Activated CD8-positive, alpha-beta T cell treated with anti-CD3 and anti-CD28 coated beads for 36 hours (primary cell): ENCODE results near the gene RPS14. TPM values are rescaled to one million over a fixed set of nuclear protein-coding genes. Genes with fewer than 3 reads are reported as not detected.
A peak's percentile ranks its signal among the peaks of the same experiment; 100 is the strongest.

Source experiments
- ATAC-seq: fragments of 200-7000 bp; cut with Tn5 transposase; one replicate; pipeline ENCODE4 v1.10.0; 2021; ENCODE audit warnings: mild to moderate bottlenecking, moderate library complexity
- CTCF ChIA-PET: fragments of 350-600 bp; sonication (Branson Sonifier 250); formaldehyde crosslinking; loops from one replicate; lab custom pipeline; 2021; ENCODE audit warnings: antibody characterized with exemption; lab: Charles Lee
- POLR2A ChIA-PET: fragments of 350-600 bp; sonication (Branson Sonifier 250); formaldehyde crosslinking; loops from one replicate; lab custom pipeline; 2021; ENCODE audit warnings: antibody characterized with exemption; lab: Charles Lee
- DNase-seq: peaks from one replicate; pipeline ENCODE4 v3.0.0-alpha.2; 2020
- H3K27ac Mint-ChIP-seq: one replicate; pipeline ENCODE4 v1.8.0; 2021; ENCODE audit warnings: mild to moderate bottlenecking, mixed read lengths
- H3K27me3 Mint-ChIP-seq: one replicate; pipeline ENCODE4 v1.8.0; 2021; ENCODE audit warnings: mixed read lengths
- H3K36me3 Mint-ChIP-seq: one replicate; pipeline ENCODE4 v1.8.0; 2021; ENCODE audit warnings: low read depth, mixed read lengths
- H3K4me1 Mint-ChIP-seq: one replicate; pipeline ENCODE4 v1.8.0; 2021; ENCODE audit warnings: low read depth, mixed read lengths
- H3K4me3 Mint-ChIP-seq: one replicate; pipeline ENCODE4 v1.8.0; 2021; ENCODE audit warnings: mild to moderate bottlenecking, moderate library complexity, mixed read lengths
- H3K9me3 Mint-ChIP-seq: one replicate; pipeline ENCODE4 v1.8.0; 2021; ENCODE audit warnings: mixed read lengths
- intact Hi-C: fragments of 100-400 bp; cut with micrococcal nuclease; formaldehyde crosslinking; loops from one replicate; pipeline ENCODE4 v1.10.0; 2022
- total RNA-seq, 2 experiments: library from RNA; stranded (reverse); gene quantifications; one replicate each; pipeline ENCODE4 v1.2.3, GENCODE V29; 2021
- TF ChIP-seq, protein P1 (sequence below): fragments of 200-600 bp; IDR thresholded peaks from one replicate; pipeline ENCODE4 v1.8.0; 2022; ENCODE audit warnings: antibody characterized with exemption, mild to moderate bottlenecking

The RPS14 gene
- total RNA-seq, 2 experiments from 2014 or later, result 3,542 to 3,651 TPM

DNA sequence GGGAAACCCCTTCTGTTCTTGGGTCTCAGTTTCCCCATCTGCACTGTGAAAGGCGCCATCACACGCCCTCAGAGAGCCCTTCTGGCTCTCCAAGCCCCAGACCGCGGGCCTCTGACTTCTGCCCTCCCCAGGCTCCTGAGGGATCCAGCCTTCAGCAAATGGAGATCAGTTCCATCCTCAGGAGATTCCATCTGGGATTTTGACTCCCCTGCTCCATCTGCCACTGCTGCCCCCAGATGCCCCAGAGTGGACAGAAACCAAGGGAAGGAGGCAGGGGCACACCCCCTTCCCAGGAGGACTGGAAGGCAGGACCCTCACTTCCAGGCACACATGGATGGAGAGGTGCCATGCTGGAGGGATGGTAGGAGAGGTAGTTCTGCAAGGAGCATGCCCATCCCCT is 18.7 kb upstream of the RPS14 start:
- DNase-seq (no peak), ATAC-seq (no peak)
- ChIA-PET CTCF (interaction anchor here (1.0 kb wide), 1 partner anchor 9 kb away, joined by 3 read pairs; no protein-coding TSS in a partner anchor), POLR2A (no interaction called here)
- no peak overlapping the region for H3K4me3 Mint-ChIP-seq
- H3K4me1 Mint-ChIP-seq, result no peaks in the 10 kb centered on the region
- no peaks in the 10 kb centered on the region for H3K27me3 Mint-ChIP-seq
- no peak overlapping the region for H3K27ac Mint-ChIP-seq
- H3K9me3 Mint-ChIP-seq, result no peaks in the 10 kb centered on the region
- TF ChIP-seq, protein P1, sequence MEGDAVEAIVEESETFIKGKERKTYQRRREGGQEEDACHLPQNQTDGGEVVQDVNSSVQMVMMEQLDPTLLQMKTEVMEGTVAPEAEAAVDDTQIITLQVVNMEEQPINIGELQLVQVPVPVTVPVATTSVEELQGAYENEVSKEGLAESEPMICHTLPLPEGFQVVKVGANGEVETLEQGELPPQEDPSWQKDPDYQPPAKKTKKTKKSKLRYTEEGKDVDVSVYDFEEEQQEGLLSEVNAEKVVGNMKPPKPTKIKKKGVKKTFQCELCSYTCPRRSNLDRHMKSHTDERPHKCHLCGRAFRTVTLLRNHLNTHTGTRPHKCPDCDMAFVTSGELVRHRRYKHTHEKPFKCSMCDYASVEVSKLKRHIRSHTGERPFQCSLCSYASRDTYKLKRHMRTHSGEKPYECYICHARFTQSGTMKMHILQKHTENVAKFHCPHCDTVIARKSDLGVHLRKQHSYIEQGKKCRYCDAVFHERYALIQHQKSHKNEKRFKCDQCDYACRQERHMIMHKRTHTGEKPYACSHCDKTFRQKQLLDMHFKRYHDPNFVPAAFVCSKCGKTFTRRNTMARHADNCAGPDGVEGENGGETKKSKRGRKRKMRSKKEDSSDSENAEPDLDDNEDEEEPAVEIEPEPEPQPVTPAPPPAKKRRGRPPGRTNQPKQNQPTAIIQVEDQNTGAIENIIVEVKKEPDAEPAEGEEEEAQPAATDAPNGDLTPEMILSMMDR, result no peak
- no peaks in the 10 kb centered on the region for H3K36me3 Mint-ChIP-seq
- intact Hi-C loops, result no loop called here

DNA sequence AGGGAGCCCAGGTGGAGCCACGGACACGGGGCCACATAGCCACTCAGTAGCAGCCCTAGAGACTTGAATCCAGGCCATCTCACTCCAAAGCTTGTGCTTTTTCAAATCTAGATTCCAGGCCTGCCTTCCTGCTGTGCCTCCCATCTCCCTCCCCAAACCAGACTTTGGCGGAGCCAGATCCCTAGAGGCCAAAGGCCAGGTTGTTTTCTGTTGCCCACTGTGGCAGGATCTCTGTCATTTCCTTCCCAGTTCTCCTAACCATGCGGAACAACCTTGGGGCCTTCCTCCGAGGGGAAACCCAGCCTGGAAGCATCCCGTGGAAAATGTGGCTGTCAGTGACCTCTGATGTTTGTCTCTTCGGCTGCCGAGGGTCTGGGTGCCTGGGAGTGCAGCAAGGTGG is 16.4 kb upstream of the RPS14 start:
- no peak overlapping the region for H3K4me3 Mint-ChIP-seq
- peaks cover 5% of the 10 kb centered on the region for H3K4me1 Mint-ChIP-seq
- TF ChIP-seq, protein P1, result no peak
- H3K9me3 Mint-ChIP-seq, result no peaks in the 10 kb centered on the region
- intact Hi-C loops, result no loop called here
- H3K36me3 Mint-ChIP-seq, result no peaks in the 10 kb centered on the region
- ChIA-PET POLR2A (no interaction called here), CTCF (no interaction called here)
- H3K27ac Mint-ChIP-seq, result no peak overlapping the region
- DNase-seq, result no peak
- H3K27me3 Mint-ChIP-seq, result no peaks in the 10 kb centered on the region
- no peak for ATAC-seq

DNA sequence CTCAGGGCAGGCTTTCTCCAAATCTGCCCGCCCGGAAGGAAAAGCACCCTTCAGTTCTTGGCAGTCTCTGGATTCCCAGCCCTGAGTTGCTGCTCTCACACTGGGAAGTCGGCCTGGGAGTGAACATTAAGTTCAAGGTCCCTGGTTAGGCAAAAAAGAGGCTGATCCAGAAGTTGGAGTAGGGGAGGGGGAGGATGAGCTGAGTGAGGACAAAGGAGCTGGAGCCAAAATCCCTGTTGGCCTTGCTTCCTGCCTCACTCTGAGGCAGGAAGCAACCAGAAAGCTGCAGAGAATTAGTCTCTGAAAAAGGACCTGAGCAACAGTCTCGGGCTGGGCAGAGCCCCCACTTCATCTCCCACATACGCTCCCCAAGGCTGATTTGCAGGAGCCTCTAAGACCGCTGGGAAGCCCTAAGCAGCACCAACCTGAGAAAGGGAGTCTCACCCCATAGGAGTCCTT is 15.0 kb upstream of the RPS14 start:
- H3K9me3 Mint-ChIP-seq, result no peaks in the 10 kb centered on the region
- TF ChIP-seq, protein P1, result no peak
- peaks cover 11% of the 10 kb centered on the region for H3K4me1 Mint-ChIP-seq
- no peak overlapping the region for H3K27ac Mint-ChIP-seq
- intact Hi-C loops, result loop anchor here (5.0 kb wide), 1 partner anchor 78 kb away; no protein-coding TSS in a partner anchor
- no peak overlapping the region for H3K4me3 Mint-ChIP-seq
- POLR2A ChIA-PET, result interaction anchor here (0.8 kb wide), 1 partner anchor 15 kb away, joined by 3 read pairs; no protein-coding TSS in a partner anchor
- H3K27me3 Mint-ChIP-seq, result no peaks in the 10 kb centered on the region
- ATAC-seq (no peak), DNase-seq (no peak)
- no peaks in the 10 kb centered on the region for H3K36me3 Mint-ChIP-seq
- CTCF ChIA-PET, result interaction anchor here (1.0 kb wide), 1 partner anchor 96 kb away, joined by 3 read pairs; no protein-coding TSS in a partner anchor

DNA sequence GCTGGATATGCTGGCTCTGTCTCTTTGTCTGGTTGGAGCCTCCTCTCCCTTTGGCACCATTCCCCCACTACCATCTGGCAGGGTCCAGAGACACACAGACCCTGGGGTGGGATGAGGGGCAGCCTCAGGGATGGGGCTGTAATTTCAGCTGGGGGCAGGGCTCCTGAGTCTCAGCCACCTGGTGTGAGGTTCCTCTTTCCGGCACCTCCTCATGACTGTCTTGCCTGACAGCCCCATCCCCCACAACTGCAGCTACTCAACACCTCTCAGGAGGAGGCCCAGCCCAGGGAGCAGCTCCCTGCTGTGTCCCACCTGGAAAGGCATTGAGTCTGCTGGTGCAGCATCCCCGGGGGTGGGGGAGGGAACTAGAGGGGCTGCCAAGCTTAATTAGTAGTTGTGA is 11.7 kb upstream of the RPS14 start:
- intact Hi-C loops, result loop anchor here (5.0 kb wide), 1 partner anchor 81 kb away; no protein-coding TSS in a partner anchor
- peak; percentile 15 for ATAC-seq
- no peak overlapping the region for H3K27ac Mint-ChIP-seq
- H3K4me1 Mint-ChIP-seq, result peaks cover 34% of the 10 kb centered on the region
- ChIA-PET CTCF (interaction anchor here (0.7 to 4.1 kb wide), 5 partner anchors 10 to 193 kb away, joined by 3 to 22 read pairs (median 3); partner anchors contain the start of gene RPS14), POLR2A (interaction anchor here (0.6 to 1.6 kb wide), 5 partner anchors 12 to 53 kb away, joined by 3 to 5 read pairs (median 3); partner anchors contain the start of gene RPS14)
- no peaks in the 10 kb centered on the region for H3K27me3 Mint-ChIP-seq
- no peaks in the 10 kb centered on the region for H3K9me3 Mint-ChIP-seq
- peak; percentile 42 for DNase-seq
- no peak overlapping the region for H3K4me3 Mint-ChIP-seq
- H3K36me3 Mint-ChIP-seq, result no peaks in the 10 kb centered on the region
- TF ChIP-seq, protein P1, result no peak

DNA sequence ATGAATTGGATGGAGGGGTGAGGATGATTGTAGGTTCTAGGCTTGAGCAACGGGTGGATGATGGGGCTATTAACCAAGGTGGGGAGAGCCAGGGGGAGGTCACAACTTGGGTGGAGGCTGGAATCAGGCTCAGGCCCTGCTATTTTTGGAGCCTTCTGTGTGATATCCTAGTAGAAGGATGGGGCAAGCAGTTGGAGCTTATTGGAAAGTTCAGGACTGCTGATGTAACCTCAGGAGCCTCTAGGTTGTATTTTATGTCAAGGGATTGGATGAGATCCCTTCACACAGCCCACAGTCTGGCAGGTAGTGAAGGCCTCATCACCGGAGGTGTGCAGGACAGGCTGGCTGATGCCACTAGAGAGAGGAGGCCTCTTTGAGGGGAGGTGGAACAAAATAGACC is 11.2 kb upstream of the RPS14 start:
- no peak for DNase-seq
- ATAC-seq, result no peak
- H3K9me3 Mint-ChIP-seq, result no peaks in the 10 kb centered on the region
- peak overlapping the region; percentile 46 for H3K27ac Mint-ChIP-seq
- TF ChIP-seq, protein P1, result no peak
- CTCF ChIA-PET, result interaction anchor here (0.7 to 4.1 kb wide), 6 partner anchors 9 to 194 kb away, joined by 3 to 22 read pairs (median 3); partner anchors contain the start of gene RPS14
- H3K27me3 Mint-ChIP-seq, result no peaks in the 10 kb centered on the region
- H3K4me1 Mint-ChIP-seq, result peaks cover 34% of the 10 kb centered on the region
- no peak overlapping the region for H3K4me3 Mint-ChIP-seq
- H3K36me3 Mint-ChIP-seq, result no peaks in the 10 kb centered on the region
- intact Hi-C loops, result loop anchor here (5.0 kb wide), 1 partner anchor 82 kb away; no protein-coding TSS in a partner anchor
- POLR2A ChIA-PET, result interaction anchor here (0.6 to 1.6 kb wide), 5 partner anchors 12 to 54 kb away, joined by 3 to 5 read pairs (median 3); partner anchors contain the start of gene RPS14
